ENCODE results near the gene BLOC1S3.

Gene BLOC1S3

GRCh38 chr19:45172611-45173208 is 5.9 kb upstream of the BLOC1S3 start:
- H3F3A ChIP-seq (ENCODE audit: insufficient read depth), result no peaks in the 10 kb centered on the region
- H3K79me2 ChIP-seq (ENCODE audit: insufficient read depth, low read length), result no peaks in the 10 kb centered on the region; the same call in 1 of the 2 replicates
- no peak for TF ChIP-seq CTCF (IDR thresholded peaks at IDR 0.05; ENCODE audit: insufficient read depth, low read length, poor library complexity, severe bottlenecking)
- no peak for TF ChIP-seq EZH2phosphoT487 (conservative IDR thresholded peaks at IDR 0.05; ENCODE audit: low read length)
- H3K9ac ChIP-seq (ENCODE audit: low read length), result no peak overlapping the region
- no peak overlapping the region for H2AFZ ChIP-seq (ENCODE audit: low read depth, low read length, severe bottlenecking)
- no peak overlapping the region for H3K27ac ChIP-seq (ENCODE audit: low read depth, low read length)
- H3K27me3 ChIP-seq (ENCODE audit: low read length), result no peaks in the 10 kb centered on the region
- H3K9me2 ChIP-seq (replicated peaks; ENCODE audit: insufficient read depth, low read length), result no peaks in the 10 kb centered on the region
- H3K4me3 ChIP-seq (ENCODE audit: insufficient read depth, low read length, poor library complexity, severe bottlenecking), result no peak overlapping the region
- H3K9me3 ChIP-seq (ENCODE audit: insufficient read depth, low read length), result no peaks in the 10 kb centered on the region
- H3K4me2 ChIP-seq (ENCODE audit: low read depth, low read length, poor library complexity, severe bottlenecking), result no peak overlapping the region
- H3K36me3 ChIP-seq (ENCODE audit: low read length), result no peaks in the 10 kb centered on the region
- no peaks in the 10 kb centered on the region for H4K20me1 ChIP-seq (ENCODE audit: low read depth, low read length)

- H3K27ac ChIP-seq (ENCODE audit: low read depth, low read length), result no peak overlapping the region
- H3K4me2 ChIP-seq (ENCODE audit: low read depth, low read length, poor library complexity, severe bottlenecking), result no peak overlapping the region
- no peak overlapping the region for H3K4me3 ChIP-seq (ENCODE audit: insufficient read depth, low read length, poor library complexity, severe bottlenecking)
- no peaks in the 10 kb centered on the region for H4K20me1 ChIP-seq (ENCODE audit: low read depth, low read length)
- TF ChIP-seq EZH2phosphoT487 (conservative IDR thresholded peaks at IDR 0.05; ENCODE audit: low read length), result no peak
- TF ChIP-seq CTCF (IDR thresholded peaks at IDR 0.05; ENCODE audit: insufficient read depth, low read length, poor library complexity, severe bottlenecking), result no peak
- H3K27me3 ChIP-seq (ENCODE audit: low read length), result no peaks in the 10 kb centered on the region
- H3F3A ChIP-seq (ENCODE audit: insufficient read depth), result no peaks in the 10 kb centered on the region
- no peak overlapping the region for H3K9ac ChIP-seq (ENCODE audit: low read length)
- no peaks in the 10 kb centered on the region for H3K36me3 ChIP-seq (ENCODE audit: low read length)
- H3K79me2 ChIP-seq (ENCODE audit: insufficient read depth, low read length), result peaks cover under 1% of the 10 kb centered on the region; the same call in 1 of the 2 replicates
- no peaks in the 10 kb centered on the region for H3K9me3 ChIP-seq (ENCODE audit: insufficient read depth, low read length)
- no peaks in the 10 kb centered on the region for H3K9me2 ChIP-seq (replicated peaks; ENCODE audit: insufficient read depth, low read length)
- no peak overlapping the region for H2AFZ ChIP-seq (ENCODE audit: low read depth, low read length, severe bottlenecking)
These were observed 4.8 kb upstream of the BLOC1S3 start for GRCh38 chr19:45173816-45174215.

GRCh38 chr19:45175515-45176345 is 2.9 kb upstream of the BLOC1S3 start:
- H3F3A ChIP-seq (ENCODE audit: insufficient read depth), result no peaks in the 10 kb centered on the region
- no peak for TF ChIP-seq EZH2phosphoT487 (conservative IDR thresholded peaks at IDR 0.05; ENCODE audit: low read length)
- no peak for TF ChIP-seq CTCF (IDR thresholded peaks at IDR 0.05; ENCODE audit: insufficient read depth, low read length, poor library complexity, severe bottlenecking)
- no peak overlapping the region for H3K9ac ChIP-seq (ENCODE audit: low read length)

More at GRCh38 chr19:45175515-45176345, 2.9 kb upstream of the BLOC1S3 start:
- Histone ChIP-seq H3K36me3 (ENCODE audit: low read length) (no peaks in the 10 kb centered on the region), H3K9me3 (ENCODE audit: insufficient read depth, low read length) (no peaks in the 10 kb centered on the region), H4K20me1 (ENCODE audit: low read depth, low read length) (no peaks in the 10 kb centered on the region), H3K4me2 (ENCODE audit: low read depth, low read length, poor library complexity, severe bottlenecking) (no peak overlapping the region), H2AFZ (ENCODE audit: low read depth, low read length, severe bottlenecking) (no peak overlapping the region), H3K4me3 (ENCODE audit: insufficient read depth, low read length, poor library complexity, severe bottlenecking) (no peak overlapping the region), H3K27me3 (ENCODE audit: low read length) (no peaks in the 10 kb centered on the region), H3K9me2 (replicated peaks; ENCODE audit: insufficient read depth, low read length) (no peaks in the 10 kb centered on the region), H3K79me2 (ENCODE audit: insufficient read depth, low read length) (peaks cover 12% of the 10 kb centered on the region; the same call in 1 of the 2 replicates), H3K27ac (ENCODE audit: low read depth, low read length) (no peak overlapping the region)

Measured in SU-DHL-6 (cell line).